SK-N-SH treated with all-trans-retinoic acid at 6 μM for 48 hours (cell line): ENCODE measurements around the gene ST14.

Experiments used
- ATAC-seq: fragments of 200-7000 bp; cut with Tn5 transposase; 3 replicates; pipeline ENCODE4 v1.9.1; 2020; ENCODE audit warnings: mild to moderate bottlenecking, moderate library complexity
- ARNTL ChIP-seq: fragments of 450-650 bp; formaldehyde crosslinking; IDR thresholded peaks from 2 replicates; pipeline ENCODE4 v1.5.0; 2020; ENCODE audit warnings: low read depth, mild to moderate bottlenecking, moderate library complexity, borderline replicate concordance
- BACH2 ChIP-seq: fragments of 250-450 bp; sonication (Bioruptor Pico); IDR thresholded peaks from 2 replicates; pipeline ENCODE4 v1.9.0; 2021; ENCODE audit warnings: mild to moderate bottlenecking, borderline replicate concordance
- CREB5 ChIP-seq: fragments of 250-450 bp; sonication (Bioruptor Pico); IDR thresholded peaks from 2 replicates; pipeline ENCODE4 v1.5.1; 2020; ENCODE audit warnings: low read depth, mild to moderate bottlenecking, moderate library complexity
- CSDC2 ChIP-seq: fragments of 250-450 bp; sonication (Bioruptor Pico); IDR thresholded peaks from 2 replicates; pipeline ENCODE4 v1.5.0; 2020; ENCODE audit warnings: mild to moderate bottlenecking, moderate library complexity
- CSRNP3 ChIP-seq: fragments of 250-450 bp; sonication (Bioruptor Pico); IDR thresholded peaks from 2 replicates; pipeline ENCODE4 v1.5.1; 2021; ENCODE audit warnings: mild to moderate bottlenecking, moderate library complexity
- ESRRG ChIP-seq: fragments of 250-450 bp; sonication (Bioruptor Pico); IDR thresholded peaks from 2 replicates; pipeline ENCODE4 v1.6.1; 2021; ENCODE audit warnings: mild to moderate bottlenecking
- GLIS3 ChIP-seq: fragments of 250-450 bp; sonication (Bioruptor Pico); IDR thresholded peaks from 2 replicates; pipeline ENCODE4 v1.5.0; 2020; ENCODE audit warnings: mild to moderate bottlenecking, moderate library complexity
- ISL1 ChIP-seq: fragments of 250-450 bp; sonication (Bioruptor Pico); IDR thresholded peaks from 2 replicates; pipeline ENCODE4 v2.1.2; 2022; ENCODE audit warnings: mild to moderate bottlenecking, moderate library complexity
- OSR1 ChIP-seq: fragments of 250-450 bp; sonication (Bioruptor Pico); IDR thresholded peaks from 2 replicates; pipeline ENCODE4 v1.8.0; 2022; ENCODE audit warnings: moderate library complexity, mild to moderate bottlenecking, inconsistent platforms
- PATZ1 ChIP-seq: fragments of 250-450 bp; sonication (Bioruptor Pico); IDR thresholded peaks from 2 replicates; pipeline ENCODE4 v1.8.0; 2020; ENCODE audit warnings: mild to moderate bottlenecking, moderate library complexity, borderline replicate concordance
- POU6F1 ChIP-seq: fragments of 250-450 bp; sonication (Bioruptor Pico); IDR thresholded peaks from 2 replicates; pipeline ENCODE4 v1.8.0; 2021; ENCODE audit warnings: low read depth, mild to moderate bottlenecking, moderate library complexity, borderline replicate concordance
- PPARA ChIP-seq: fragments of 250-450 bp; sonication (Bioruptor Pico); IDR thresholded peaks from 2 replicates; pipeline ENCODE4 v1.5.0; 2020; ENCODE audit warnings: mild to moderate bottlenecking, borderline replicate concordance
- SNAI2 ChIP-seq: fragments of 250-450 bp; sonication (Bioruptor Pico); IDR thresholded peaks from 2 replicates; pipeline ENCODE4 v1.5.0; 2020; ENCODE audit warnings: mild to moderate bottlenecking, moderate library complexity
- TCF4 ChIP-seq: fragments of 250-450 bp; sonication (Bioruptor Pico); IDR thresholded peaks from 2 replicates; pipeline ENCODE4 v1.8.0; 2021; ENCODE audit warnings: mild to moderate bottlenecking, moderate library complexity, borderline replicate concordance
- TOX ChIP-seq: fragments of 250-450 bp; sonication (Bioruptor Pico); IDR thresholded peaks from 2 replicates; pipeline ENCODE4 v1.8.0; 2021; ENCODE audit warnings: mild to moderate bottlenecking, moderate library complexity, borderline replicate concordance
- TSHZ2 ChIP-seq: fragments of 250-450 bp; sonication (Bioruptor Pico); IDR thresholded peaks from 2 replicates; pipeline ENCODE4 v1.5.0; 2020; ENCODE audit warnings: mild to moderate bottlenecking, moderate library complexity
- ZC3H10 ChIP-seq: fragments of 250-450 bp; sonication (Bioruptor Pico); IDR thresholded peaks from 2 replicates; pipeline ENCODE4 v1.5.1; 2021; ENCODE audit warnings: mild to moderate bottlenecking, moderate library complexity
- ZFP3 ChIP-seq: fragments of 250-450 bp; sonication (Bioruptor Pico); IDR thresholded peaks from 2 replicates; pipeline ENCODE4 v1.5.0; 2020; ENCODE audit warnings: mild to moderate bottlenecking, moderate library complexity
- ZNF565 ChIP-seq: fragments of 450-650 bp; formaldehyde crosslinking; conservative IDR thresholded peaks from 2 replicates; pipeline ENCODE4 v1.5.0; 2020; ENCODE audit warnings: low read depth, mild to moderate bottlenecking, moderate library complexity
- ZNF70 ChIP-seq: fragments of 450-650 bp; formaldehyde crosslinking; IDR thresholded peaks from 2 replicates; pipeline ENCODE4 v1.5.0; 2020; ENCODE audit warnings: mild to moderate bottlenecking, moderate library complexity
- ZNF8 ChIP-seq: fragments of 450-650 bp; formaldehyde crosslinking; IDR thresholded peaks from 2 replicates; pipeline ENCODE4 v1.5.0; 2020; ENCODE audit warnings: mild to moderate bottlenecking, moderate library complexity

ST14 gene

GRCh38 chr11:130197386-130198035 lies 37.9 kb downstream of the ST14 start:
- TF ChIP-seq TCF4 (CRISPR knock-in tag), result no peak
- TF ChIP-seq ZNF8 (CRISPR knock-in tag), result no peak
- no peak for TF ChIP-seq PPARA (CRISPR knock-in tag)
- no peak for TF ChIP-seq ZC3H10
- TF ChIP-seq OSR1 (CRISPR knock-in tag), result no peak
- no peak for TF ChIP-seq POU6F1
- TF ChIP-seq CSDC2 (CRISPR knock-in tag), result no peak
- no peak for ATAC-seq

GRCh38 chr11:130198292-130198691 lies 38.7 kb downstream of the ST14 start:
- TF ChIP-seq BACH2 (CRISPR knock-in tag) (no peak), PATZ1 (CRISPR knock-in tag) (no peak), PPARA (CRISPR knock-in tag) (no peak), OSR1 (CRISPR knock-in tag) (no peak), TCF4 (CRISPR knock-in tag) (no peak), CSRNP3 (CRISPR knock-in tag) (no peak), SNAI2 (CRISPR knock-in tag) (no peak), GLIS3 (CRISPR knock-in tag) (no peak), ESRRG (CRISPR knock-in tag) (no peak), CSDC2 (CRISPR knock-in tag) (no peak), ZFP3 (no peak), ZNF565 (CRISPR knock-in tag) (no peak), POU6F1 (no peak), ARNTL (CRISPR knock-in tag) (no peak), ZNF8 (CRISPR knock-in tag) (no peak)
- ATAC-seq, result no peak

GRCh38 chr11:130198964-130199363 lies 39.4 kb downstream of the ST14 start:
- no peak for TF ChIP-seq ZNF565 (CRISPR knock-in tag)
- TF ChIP-seq POU6F1, result no peak
- TF ChIP-seq, all 23 proteins: peak for 0
- ATAC-seq, result peak; percentile 32; the same call in 2 of the 3 replicates

GRCh38 chr11:130199792-130200191 lies 40.2 kb downstream of the ST14 start:
- ATAC-seq, result no peak
- TF ChIP-seq BACH2 (CRISPR knock-in tag) (no peak), ZFP3 (no peak), TOX (no peak), ESRRG (CRISPR knock-in tag) (no peak), CREB5 (CRISPR knock-in tag) (no peak), ZNF70 (CRISPR knock-in tag) (no peak), ISL1 (no peak), PATZ1 (CRISPR knock-in tag) (no peak), TSHZ2 (CRISPR knock-in tag) (no peak), OSR1 (CRISPR knock-in tag) (no peak)
